ENCODE data around the gene TEX26.
"Not testable (repeated sequence)": the region's sequence is repeated elsewhere in the genome, so short reads cannot be mapped to it uniquely, and the experiment has no call there.

Gene TEX26

DNA sequence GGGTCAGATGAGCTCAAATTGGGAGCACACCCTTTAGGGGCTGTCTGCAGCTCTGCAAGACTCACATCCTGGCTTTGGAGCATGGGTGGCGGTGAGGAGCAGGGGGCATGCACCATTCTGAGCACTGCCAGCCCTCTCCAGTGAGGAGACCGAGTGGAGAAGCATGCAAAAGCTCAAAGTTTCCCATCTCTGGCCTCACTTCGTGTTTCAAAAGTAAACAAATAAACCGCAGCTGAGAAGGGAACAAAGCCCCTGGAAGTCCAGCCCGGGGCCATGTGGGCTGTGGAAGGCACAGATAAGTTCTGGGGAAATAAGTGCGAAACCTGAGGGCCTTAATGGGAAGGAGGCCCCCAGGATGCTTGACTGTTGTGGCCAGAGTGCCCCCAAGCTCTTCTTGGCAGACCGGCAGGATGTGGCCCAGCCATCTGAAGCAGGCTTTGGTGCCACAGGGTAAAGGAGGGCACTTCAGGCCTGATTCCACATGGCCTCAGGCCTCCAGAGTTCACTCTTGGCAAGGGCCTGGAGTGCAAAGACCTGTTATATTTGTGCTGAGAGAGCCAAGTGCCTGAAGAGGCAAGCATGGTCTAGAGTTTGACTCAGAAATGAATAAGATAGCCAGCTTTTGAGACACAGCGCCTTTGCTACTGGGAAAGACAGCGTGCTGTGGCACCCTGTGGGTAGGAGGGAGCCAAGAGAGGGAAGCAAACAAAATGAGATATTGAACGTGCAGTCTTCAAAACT lies 25.2 kb upstream of the TEX26 start:
- H3K27ac Mint-ChIP-seq, result no peak overlapping the region
- H3K27me3 Mint-ChIP-seq, result peaks cover 74% of the 10 kb centered on the region
- H3K9me3 Mint-ChIP-seq, result no peaks in the 10 kb centered on the region
- peaks cover 15% of the 10 kb centered on the region for H3K4me1 Mint-ChIP-seq
- no peak overlapping the region for H3K4me3 Mint-ChIP-seq
- CTCF ChIA-PET, result no interaction called here
- H3K36me3 Mint-ChIP-seq, result peaks cover 2% of the 10 kb centered on the region
- DNase-seq, result no peak

DNA sequence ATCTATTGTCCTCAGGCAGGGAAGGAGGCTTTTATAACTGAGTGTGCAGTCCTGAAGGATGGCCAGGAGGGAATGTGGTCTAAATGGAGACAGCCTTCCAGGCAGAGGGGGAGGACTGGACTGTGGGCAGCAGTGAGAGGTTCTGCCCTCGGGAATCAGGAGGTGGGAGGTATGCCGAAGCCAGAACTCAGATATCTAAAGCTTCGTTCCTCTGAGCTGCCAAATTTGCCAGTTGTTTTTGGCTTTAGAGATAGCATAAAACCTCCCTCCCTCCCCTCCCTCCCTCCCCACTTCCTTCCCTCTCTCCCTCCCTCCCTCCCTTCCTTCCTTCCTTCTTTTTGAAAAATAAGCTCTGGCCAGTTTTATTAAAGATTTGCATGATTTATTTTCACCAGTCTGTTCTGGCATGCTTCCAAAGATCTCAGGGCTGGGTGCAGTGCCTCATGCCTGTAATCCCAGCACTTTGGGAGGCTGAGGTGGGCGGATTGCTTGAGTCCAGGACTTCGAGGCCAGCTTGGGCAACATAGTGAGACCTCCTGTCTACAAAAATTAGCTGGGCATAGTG lies 24.0 kb upstream of the TEX26 start:
- peaks cover 15% of the 10 kb centered on the region for H3K4me1 Mint-ChIP-seq
- CTCF ChIA-PET, result no interaction called here
- peaks cover 74% of the 10 kb centered on the region for H3K27me3 Mint-ChIP-seq
- no peak overlapping the region for H3K27ac Mint-ChIP-seq
- no peaks in the 10 kb centered on the region for H3K9me3 Mint-ChIP-seq
- H3K36me3 Mint-ChIP-seq, result peaks cover 2% of the 10 kb centered on the region
- H3K4me3 Mint-ChIP-seq, result no peak overlapping the region
- DNase-seq, result no peak

DNA sequence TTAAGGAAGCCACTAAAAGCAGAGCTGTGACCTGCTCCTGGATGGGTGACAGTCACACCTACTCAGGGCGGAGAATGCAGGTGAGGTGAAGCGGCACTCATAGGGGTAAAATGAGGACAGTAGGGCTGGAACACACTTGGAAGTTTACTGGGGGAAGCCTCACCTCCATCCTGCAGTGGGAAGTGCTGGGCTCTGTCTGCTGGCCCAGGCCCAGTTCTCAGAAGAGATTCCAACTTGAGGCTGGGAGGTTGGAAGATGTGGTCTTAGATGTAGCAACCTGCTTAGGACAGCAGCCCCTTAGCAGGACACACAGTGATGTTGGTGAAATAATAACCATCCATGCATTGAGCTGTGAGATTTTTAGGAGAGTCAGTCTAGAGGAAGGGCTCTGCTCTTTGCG lies 21.8 kb upstream of the TEX26 start:
- H3K4me3 Mint-ChIP-seq, result no peak overlapping the region
- H3K9me3 Mint-ChIP-seq, result no peaks in the 10 kb centered on the region
- no peak overlapping the region for H3K27ac Mint-ChIP-seq
- no peaks in the 10 kb centered on the region for H3K36me3 Mint-ChIP-seq
- H3K4me1 Mint-ChIP-seq, result peaks cover 12% of the 10 kb centered on the region
- H3K27me3 Mint-ChIP-seq, result peaks cover 57% of the 10 kb centered on the region
- CTCF ChIA-PET, result no interaction called here
- DNase-seq, result no peak

DNA sequence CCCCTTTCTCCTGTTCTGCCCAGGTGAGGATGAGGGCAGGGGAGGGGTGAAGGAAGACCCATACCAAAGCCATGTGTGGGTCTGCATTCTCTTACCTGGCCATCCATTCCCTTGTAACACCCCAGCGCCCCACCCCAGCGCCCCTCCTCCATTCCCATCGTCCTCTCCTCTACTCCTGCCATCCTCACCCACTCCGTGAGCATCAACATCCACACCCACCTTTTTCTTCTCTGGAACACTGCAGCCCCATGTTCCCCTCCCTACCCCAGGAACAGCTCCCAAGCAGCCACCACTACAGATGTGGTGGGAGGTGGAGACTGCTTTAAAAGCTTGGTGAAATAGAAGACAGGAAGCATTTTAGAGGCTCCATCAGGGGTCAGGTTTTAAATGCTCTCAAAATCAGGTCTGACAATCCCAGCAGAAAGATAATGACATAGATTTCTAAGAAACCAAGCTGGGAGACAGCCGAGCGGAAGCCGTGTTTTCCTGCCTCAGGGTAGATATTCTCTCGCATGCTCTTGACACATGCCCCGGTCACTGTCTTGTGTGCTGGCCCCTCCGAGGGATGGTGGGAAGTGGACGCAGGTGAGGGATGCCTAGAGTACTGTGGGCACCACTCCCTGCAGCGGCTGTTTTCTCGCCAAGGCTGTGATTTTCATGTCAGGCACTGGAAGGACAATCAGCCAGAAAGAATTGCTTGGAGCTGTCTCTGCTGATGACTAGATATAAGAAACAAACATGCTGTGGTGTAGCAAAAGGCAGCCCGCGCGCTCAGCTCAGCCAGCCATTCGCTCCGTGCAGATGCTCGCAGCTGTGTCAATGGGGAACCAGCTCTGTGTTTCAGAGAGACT lies 16.5 kb upstream of the TEX26 start:
- Mint-ChIP-seq H3K27me3 (peaks cover 39% of the 10 kb centered on the region), H3K27ac (no peak overlapping the region), H3K36me3 (no peaks in the 10 kb centered on the region), H3K9me3 (no peaks in the 10 kb centered on the region), H3K4me1 (no peaks in the 10 kb centered on the region), H3K4me3 (no peak overlapping the region)
- no peak for DNase-seq
- CTCF ChIA-PET, result interaction anchor here (1.6 kb wide), 1 partner anchor 129 kb away, joined by 3 read pairs; no protein-coding TSS in a partner anchor

DNA sequence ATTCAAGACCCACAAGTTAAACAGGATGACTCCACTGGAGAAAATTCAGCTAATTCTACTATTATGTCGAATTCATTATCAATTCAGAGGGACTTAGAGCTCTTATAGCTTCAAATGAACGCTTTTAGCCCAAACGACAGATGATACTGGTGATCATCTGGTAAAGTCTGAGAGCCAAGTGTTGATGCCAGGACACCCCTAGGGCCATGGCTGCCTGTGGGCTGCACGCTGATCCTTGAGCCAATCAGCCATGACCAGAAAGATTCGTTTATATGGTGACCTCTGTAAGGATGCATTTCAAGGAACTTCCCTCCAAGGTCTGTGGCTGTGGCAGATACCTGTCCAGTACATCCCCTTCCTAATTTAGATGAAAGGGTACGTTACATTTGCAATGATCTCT lies 15.5 kb upstream of the TEX26 start:
- no peaks in the 10 kb centered on the region for H3K4me1 Mint-ChIP-seq
- H3K36me3 Mint-ChIP-seq, result no peaks in the 10 kb centered on the region
- H3K27me3 Mint-ChIP-seq, result peaks cover 36% of the 10 kb centered on the region
- H3K9me3 Mint-ChIP-seq, result no peaks in the 10 kb centered on the region
- DNase-seq, result no peak
- CTCF ChIA-PET, result interaction anchor here (1.6 kb wide), 1 partner anchor 127 kb away, joined by 3 read pairs; no protein-coding TSS in a partner anchor
- H3K4me3 Mint-ChIP-seq, result no peak overlapping the region
- H3K27ac Mint-ChIP-seq, result no peak overlapping the region

DNA sequence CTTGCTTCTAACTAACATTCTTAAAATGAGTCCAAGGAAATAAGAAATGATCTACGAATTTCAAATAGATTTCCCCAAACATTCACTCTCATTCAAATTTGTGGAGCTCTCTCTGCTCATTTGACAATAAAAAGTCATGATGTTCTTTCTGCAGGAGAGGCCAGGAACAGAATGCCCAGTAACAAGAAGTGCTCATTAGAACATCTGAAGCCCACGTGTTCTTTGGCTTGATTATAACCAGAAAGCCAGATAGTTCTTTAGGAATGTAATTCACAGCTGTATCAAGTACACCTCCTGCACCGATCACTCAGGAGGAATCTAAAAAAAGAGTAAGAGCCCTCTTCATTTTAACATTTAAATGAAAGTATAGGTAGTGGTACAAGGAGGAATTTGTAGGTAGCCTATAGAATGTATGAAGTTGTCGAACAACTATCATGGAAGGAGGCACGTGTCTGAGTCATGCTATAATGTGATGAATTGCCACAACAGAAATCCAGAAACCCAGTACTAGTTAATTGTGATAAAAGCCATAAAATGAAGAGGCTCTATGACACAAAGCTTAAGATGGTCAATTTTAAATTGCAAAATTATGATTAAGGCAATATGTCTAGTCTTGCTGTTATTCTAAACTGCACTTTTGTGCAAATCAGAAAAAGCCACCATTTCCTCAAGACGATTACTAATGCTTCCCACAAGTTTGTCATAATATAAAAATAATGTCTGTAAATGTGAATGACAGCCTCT lies 13.6 kb upstream of the TEX26 start:
- DNase-seq, result no peak
- CTCF ChIA-PET, result no interaction called here
- Mint-ChIP-seq H3K36me3 (no peaks in the 10 kb centered on the region), H3K9me3 (no peaks in the 10 kb centered on the region), H3K4me3 (no peak overlapping the region), H3K27ac (no peak overlapping the region), H3K4me1 (no peaks in the 10 kb centered on the region), H3K27me3 (peaks cover 38% of the 10 kb centered on the region)

DNA sequence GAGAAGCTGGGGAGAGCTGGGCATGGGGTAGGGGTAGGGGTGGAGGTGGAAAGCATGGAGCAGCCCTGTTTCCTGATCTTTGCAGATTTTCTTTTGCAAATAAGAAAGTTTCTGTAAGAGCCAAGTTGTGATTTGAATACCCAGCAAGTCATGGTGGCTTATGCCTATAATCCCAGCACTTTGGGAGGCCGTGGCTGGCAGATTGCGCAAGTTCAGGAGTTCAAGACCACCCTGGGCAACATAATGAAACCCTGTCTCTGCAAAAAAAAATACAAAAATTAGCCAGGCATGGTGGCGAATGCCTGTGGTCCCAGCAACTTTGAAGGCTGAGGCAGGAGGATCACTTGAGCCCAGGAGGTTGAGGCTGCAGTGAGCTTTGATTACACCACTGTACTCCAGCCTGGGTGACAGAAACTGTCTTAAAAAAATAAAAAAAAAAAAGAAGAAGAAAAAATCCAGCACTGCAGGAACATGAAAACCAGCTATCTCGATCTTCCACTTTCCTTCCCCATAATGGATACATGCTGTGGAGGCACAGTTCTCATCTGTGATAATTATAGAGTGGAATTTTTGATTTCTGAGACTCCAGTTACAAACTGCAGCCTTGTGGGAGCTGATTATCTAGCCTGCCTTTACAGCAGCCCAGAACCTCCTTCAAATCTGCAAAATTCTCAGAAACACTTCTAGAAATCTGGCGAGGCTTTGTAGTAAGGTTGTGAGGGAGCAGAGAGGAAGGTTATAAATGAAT lies 12.1 kb upstream of the TEX26 start:
- H3K9me3 Mint-ChIP-seq, result no peaks in the 10 kb centered on the region

DNA sequence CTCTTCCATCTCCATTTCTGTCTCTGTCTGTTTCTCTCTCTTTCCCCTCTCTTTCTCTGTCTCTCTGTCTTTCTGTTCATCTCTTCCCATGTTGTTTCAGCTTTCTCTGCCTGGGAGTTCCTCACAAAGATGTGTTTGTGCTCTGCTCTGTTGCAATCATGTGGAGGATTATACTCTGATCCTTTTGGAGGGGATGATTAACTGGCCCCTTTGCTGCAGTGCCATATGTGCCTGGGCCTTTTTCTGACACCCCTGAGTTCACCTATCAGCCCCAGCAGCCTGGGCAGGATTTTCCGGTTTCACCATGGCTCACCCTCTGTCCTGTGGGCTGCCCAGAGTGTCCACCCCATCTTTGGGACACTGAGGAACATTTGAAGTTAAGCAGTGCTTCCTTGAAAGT lies 9.0 kb upstream of the TEX26 start:
- Mint-ChIP-seq H3K36me3 (no peaks in the 10 kb centered on the region), H3K4me3 (no peak overlapping the region), H3K27ac (no peak overlapping the region), H3K9me3 (no peaks in the 10 kb centered on the region), H3K27me3 (peaks cover 37% of the 10 kb centered on the region), H3K4me1 (peaks cover 3% of the 10 kb centered on the region)
- CTCF ChIA-PET, result no interaction called here
- DNase-seq, result no peak

More for the DNA sequence above, 12.1 kb upstream of the TEX26 start:
- Mint-ChIP-seq H3K27me3 (peaks cover 44% of the 10 kb centered on the region), H3K27ac (no peak overlapping the region), H3K4me3 (no peak overlapping the region), H3K4me1 (peaks cover under 1% of the 10 kb centered on the region), H3K36me3 (no peaks in the 10 kb centered on the region)
- CTCF ChIA-PET, result no interaction called here
- DNase-seq, result no peak

DNA sequence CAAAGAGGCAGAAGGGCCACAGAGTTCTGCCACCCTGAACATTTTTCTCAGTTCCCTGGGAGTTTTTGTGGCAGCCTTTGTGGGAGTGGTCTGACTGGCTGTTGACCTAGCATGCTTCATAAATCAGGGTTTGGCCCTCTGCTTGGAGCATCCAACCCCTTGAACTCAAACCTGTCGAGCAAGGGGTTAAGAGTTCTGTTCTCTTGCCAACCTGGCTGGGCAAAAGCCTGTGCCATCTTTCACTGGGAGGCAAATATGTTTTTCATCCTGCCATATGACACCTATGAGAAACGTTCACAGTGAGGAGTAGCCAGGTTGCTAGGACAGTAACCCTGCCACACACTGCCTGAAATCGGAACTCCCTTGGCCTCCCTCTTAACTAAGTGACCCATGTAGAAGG lies 7.7 kb upstream of the TEX26 start:
- Mint-ChIP-seq H3K9me3 (no peaks in the 10 kb centered on the region), H3K4me1 (peaks cover 3% of the 10 kb centered on the region), H3K4me3 (no peak overlapping the region), H3K27me3 (peaks cover 49% of the 10 kb centered on the region), H3K36me3 (no peaks in the 10 kb centered on the region), H3K27ac (no peak overlapping the region)
- CTCF ChIA-PET, result no interaction called here
- no peak for DNase-seq

DNA sequence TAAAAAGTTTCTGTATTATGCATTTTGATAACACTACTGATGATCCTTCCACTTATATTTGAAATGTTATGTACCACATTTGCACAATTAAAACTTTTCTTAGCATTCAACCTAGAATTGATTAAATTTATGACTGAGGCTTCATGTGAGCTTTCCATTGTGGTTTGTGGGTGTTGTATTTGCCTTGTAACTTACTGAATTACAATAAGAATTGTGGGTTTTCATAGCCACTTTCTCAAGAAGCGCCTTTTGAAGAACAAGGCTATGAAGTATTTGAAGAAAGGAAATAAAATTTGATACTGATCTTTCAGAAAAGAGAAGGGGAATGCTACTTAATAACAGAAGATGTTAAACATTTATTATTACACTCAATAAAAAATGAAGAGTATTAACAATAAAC lies 7.0 kb upstream of the TEX26 start:
- CTCF ChIA-PET, result no interaction called here
- Mint-ChIP-seq H3K4me3 (no peak overlapping the region), H3K36me3 (no peaks in the 10 kb centered on the region), H3K9me3 (no peaks in the 10 kb centered on the region), H3K4me1 (peaks cover 3% of the 10 kb centered on the region), H3K27me3 (peaks cover 46% of the 10 kb centered on the region), H3K27ac (no peak overlapping the region)
- no peak for DNase-seq

DNA sequence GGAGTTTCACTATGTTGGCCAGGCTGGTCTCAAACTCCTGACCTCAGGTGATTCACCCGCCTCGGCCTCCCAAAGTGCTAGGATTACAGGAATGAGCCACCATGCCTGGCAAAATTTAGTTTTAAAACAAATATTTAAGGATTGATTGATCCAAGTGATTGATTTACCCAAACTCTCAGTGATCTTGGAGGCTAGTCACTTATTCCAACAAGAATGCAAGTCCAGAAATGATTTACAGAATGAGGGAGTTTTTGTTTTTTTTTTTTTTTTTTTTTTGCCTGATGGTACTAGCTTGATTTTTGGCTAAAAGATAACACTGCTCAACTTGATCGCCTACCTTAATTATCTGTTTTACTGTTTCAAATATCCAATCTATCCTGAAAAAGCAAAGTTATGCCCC lies 5.7 kb upstream of the TEX26 start:
- CTCF ChIA-PET, result no interaction called here
- peaks cover 3% of the 10 kb centered on the region for H3K4me1 Mint-ChIP-seq
- H3K27ac Mint-ChIP-seq, result no peak overlapping the region
- H3K4me3 Mint-ChIP-seq, result no peak overlapping the region
- no peaks in the 10 kb centered on the region for H3K36me3 Mint-ChIP-seq
- peaks cover 45% of the 10 kb centered on the region for H3K27me3 Mint-ChIP-seq
- no peak for DNase-seq
- H3K9me3 Mint-ChIP-seq, result no peaks in the 10 kb centered on the region

DNA sequence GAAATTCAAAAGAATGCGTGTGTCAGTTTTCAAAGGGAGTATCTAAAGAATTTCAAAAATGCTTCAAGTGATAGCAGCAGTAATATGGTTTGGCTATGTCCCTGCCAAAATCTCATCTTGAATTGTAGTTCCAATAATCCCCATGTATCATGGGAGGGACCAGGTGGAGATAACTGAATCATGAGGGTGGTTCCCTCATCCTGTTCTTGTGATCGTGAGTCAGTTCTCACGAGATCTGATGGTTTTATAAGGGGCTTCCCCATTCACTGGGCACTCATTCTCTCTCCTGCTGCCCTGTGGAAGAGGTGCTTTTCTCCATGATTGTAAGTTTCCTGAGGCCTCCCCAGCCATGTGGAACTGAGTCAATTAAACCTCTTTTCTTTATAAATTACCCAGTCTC lies 5.3 kb upstream of the TEX26 start:
- not testable (repeated sequence) for H3K27ac Mint-ChIP-seq, DNase-seq
- peaks cover 48% of the 10 kb centered on the region for H3K27me3 Mint-ChIP-seq

DNA sequence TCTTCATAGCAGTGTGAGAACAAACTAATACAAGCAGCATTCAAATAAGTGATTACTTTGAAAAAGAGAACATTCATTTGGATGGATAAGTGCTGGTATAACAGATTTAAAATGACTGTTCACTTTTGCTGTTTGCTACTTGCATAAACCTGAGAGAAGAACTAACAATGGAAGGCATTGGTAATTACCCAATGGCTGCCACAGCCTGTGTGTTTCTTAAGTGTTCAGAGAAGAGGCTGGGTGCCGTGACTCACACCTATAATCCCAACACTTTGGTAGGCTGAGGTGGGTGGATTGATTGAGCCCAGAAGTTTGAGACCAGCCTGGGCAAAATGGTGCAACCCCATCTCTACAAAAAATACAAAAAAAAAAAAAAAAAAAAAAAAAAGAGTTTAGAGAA lies 4.9 kb upstream of the TEX26 start:
- CTCF ChIA-PET, result no interaction called here
- H3K4me1 Mint-ChIP-seq, result peaks cover 3% of the 10 kb centered on the region
- no peaks in the 10 kb centered on the region for H3K9me3 Mint-ChIP-seq
- H3K4me3 Mint-ChIP-seq, result no peak overlapping the region
- H3K27ac Mint-ChIP-seq, result no peak overlapping the region
- H3K27me3 Mint-ChIP-seq, result peaks cover 48% of the 10 kb centered on the region
- H3K36me3 Mint-ChIP-seq, result no peaks in the 10 kb centered on the region
- DNase-seq, result no peak

More for the DNA sequence above, 5.3 kb upstream of the TEX26 start:
- H3K4me3 Mint-ChIP-seq, H3K9me3 Mint-ChIP-seq, H3K36me3 Mint-ChIP-seq, H3K4me1 Mint-ChIP-seq, CTCF ChIA-PET: not testable (repeated sequence)

DNA sequence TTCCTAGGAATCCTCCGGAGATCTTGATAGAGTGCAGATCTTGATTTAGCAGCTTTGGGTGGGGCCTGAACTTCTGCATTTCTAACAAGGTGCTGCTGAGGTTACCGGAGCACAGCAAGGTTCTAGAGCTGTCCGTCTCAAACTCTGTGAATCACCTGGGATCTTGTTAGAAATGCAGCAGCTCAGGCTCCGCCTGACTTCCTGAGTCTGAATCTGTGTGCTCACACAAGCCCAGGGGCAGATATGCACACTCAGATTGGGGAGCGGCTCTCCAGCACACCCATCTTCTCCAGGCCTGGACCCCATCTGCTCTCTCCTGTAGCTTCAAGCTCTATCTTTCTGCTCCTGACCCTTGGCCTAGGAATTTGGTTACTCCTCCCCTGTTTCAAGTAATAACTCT lies 3.5 kb upstream of the TEX26 start:
- no peak overlapping the region for H3K4me3 Mint-ChIP-seq
- H3K27ac Mint-ChIP-seq, result no peak overlapping the region
- H3K36me3 Mint-ChIP-seq, result no peaks in the 10 kb centered on the region
- no peaks in the 10 kb centered on the region for H3K9me3 Mint-ChIP-seq
- peaks cover 3% of the 10 kb centered on the region for H3K4me1 Mint-ChIP-seq
- H3K27me3 Mint-ChIP-seq, result peaks cover 50% of the 10 kb centered on the region
- DNase-seq, result no peak
- CTCF ChIA-PET, result no interaction called here

Measured in activated naive CD4-positive, alpha-beta T cell treated with anti-CD3 and anti-CD28 coated beads, Interleukin-2, amount 10 ng/mL, durations not matched to agents 7 days and 5 days (primary cell).